T1000 (cell line): ENCODE data around the gene LRP1B.

Source experiments
- DNase-seq: peaks from one replicate; lab custom pipeline; 2025; ENCODE audit warnings: mixed read lengths; lab: John Stamatoyannopoulos, UW

Gene LRP1B

GRCh38 chr2:141666191-141666590 lies 464.6 kb downstream of the LRP1B start:
- no peak for DNase-seq

GRCh38 chr2:141660232-141660631 lies 470.6 kb downstream of the LRP1B start:
- no peak for DNase-seq

GRCh38 chr2:141654311-141654710 lies 476.5 kb downstream of the LRP1B start:
- no peak for DNase-seq

GRCh38 chr2:141653184-141653583 lies 477.6 kb downstream of the LRP1B start:
- DNase-seq = no peak

- DNase-seq = no peak
Measured at GRCh38 chr2:141652308-141652707, 478.5 kb downstream of the LRP1B start.

- DNase-seq = no peak
Measured at GRCh38 chr2:141647353-141647752, 483.5 kb downstream of the LRP1B start.

- DNase-seq = no peak
Measured at GRCh38 chr2:141641462-141641861, 489.4 kb downstream of the LRP1B start.

- no peak for DNase-seq
Measured at GRCh38 chr2:141639809-141640208, 491.0 kb downstream of the LRP1B start.

GRCh38 chr2:141633132-141633531 lies 497.7 kb downstream of the LRP1B start:
- no peak for DNase-seq

GRCh38 chr2:141630407-141630930 lies 500.3 kb downstream of the LRP1B start:
- no peak for DNase-seq

GRCh38 chr2:141620372-141620771 lies 510.4 kb downstream of the LRP1B start:
- no peak for DNase-seq

GRCh38 chr2:141618457-141618856 lies 512.4 kb downstream of the LRP1B start:
- no peak for DNase-seq

- DNase-seq = no peak
Measured at GRCh38 chr2:141611981-141612380, 518.8 kb downstream of the LRP1B start.

GRCh38 chr2:141611176-141611571 lies 519.6 kb downstream of the LRP1B start:
- DNase-seq = no peak

GRCh38 chr2:141610564-141611175 lies 520.1 kb downstream of the LRP1B start:
- DNase-seq = no peak

- DNase-seq = no peak
Measured at GRCh38 chr2:141605163-141605562, 525.7 kb downstream of the LRP1B start.

- DNase-seq = no peak
Measured at GRCh38 chr2:141601511-141602152, 529.2 kb downstream of the LRP1B start.

GRCh38 chr2:141599721-141600120 lies 531.1 kb downstream of the LRP1B start:
- no peak for DNase-seq

- no peak for DNase-seq
Measured at GRCh38 chr2:141598982-141599381, 531.8 kb downstream of the LRP1B start.

GRCh38 chr2:141595316-141595920 lies 535.4 kb downstream of the LRP1B start:
- DNase-seq = no peak

- no peak for DNase-seq
Measured at GRCh38 chr2:141591787-141592186, 539.0 kb downstream of the LRP1B start.

GRCh38 chr2:141590620-141591019 lies 540.2 kb downstream of the LRP1B start:
- DNase-seq = no peak

- no peak for DNase-seq
Measured at GRCh38 chr2:141589314-141589713, 541.5 kb downstream of the LRP1B start.
